Measurements from ENCODE around the gene OIT3.

OIT3 gene

GRCh38 chr10:72952642-72953158 is 59.2 kb downstream of the OIT3 start:
- Mint-ChIP-seq H3K4me3 (no peak overlapping the region), H3K9me3 (no peaks in the 10 kb centered on the region), H3K27me3 (peaks cover 19% of the 10 kb centered on the region), H3K36me3 (ENCODE audit: low read depth) (no peaks in the 10 kb centered on the region), H3K27ac (no peak overlapping the region), H3K4me1 (ENCODE audit: low read depth) (no peaks in the 10 kb centered on the region)
- DNase-seq, result no peak

DNA sequence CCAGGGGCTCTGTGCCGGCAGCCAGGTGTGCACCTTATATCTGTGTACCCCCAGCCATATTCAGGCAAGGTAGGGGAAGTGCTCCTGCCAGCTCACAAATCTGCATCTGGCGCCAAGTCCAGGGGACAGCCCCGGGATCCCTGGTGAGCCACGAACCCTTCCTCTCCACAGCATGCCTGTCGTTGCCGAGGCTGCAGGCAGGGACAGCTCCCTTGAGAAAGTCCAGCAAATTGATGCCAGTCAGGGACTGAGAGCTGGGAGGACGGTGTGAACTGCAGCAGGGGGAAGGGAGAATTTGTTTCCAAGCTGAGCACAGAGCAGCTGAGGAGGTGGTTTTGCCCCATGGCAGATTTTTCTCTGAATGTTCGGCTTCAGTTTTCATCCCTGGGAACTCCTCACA is 60.1 kb downstream of the OIT3 start:
- Mint-ChIP-seq H3K27ac (no peak overlapping the region), H3K4me1 (ENCODE audit: low read depth) (no peaks in the 10 kb centered on the region), H3K4me3 (no peak overlapping the region), H3K36me3 (ENCODE audit: low read depth) (no peaks in the 10 kb centered on the region), H3K9me3 (no peaks in the 10 kb centered on the region), H3K27me3 (peaks cover 15% of the 10 kb centered on the region)
- DNase-seq, result no peak

DNA sequence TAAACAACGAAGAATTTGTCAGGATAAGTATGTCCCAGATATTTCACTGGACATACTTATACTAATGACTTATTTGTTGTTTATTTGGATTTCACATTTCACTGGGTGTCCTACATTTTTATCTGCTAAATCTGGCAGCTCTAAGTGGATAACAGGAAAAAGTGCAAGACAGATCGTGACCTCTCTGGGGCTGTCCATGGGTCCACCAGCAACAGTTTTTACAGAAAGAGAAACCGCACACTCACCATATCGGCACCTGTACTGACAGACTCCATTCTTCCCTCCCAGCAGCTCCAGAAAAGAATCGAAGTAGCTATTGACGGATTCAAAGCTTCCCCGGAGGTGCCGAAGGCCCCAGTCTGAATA is 60.7 kb downstream of the OIT3 start:
- Mint-ChIP-seq H3K9me3 (no peaks in the 10 kb centered on the region), H3K4me3 (no peak overlapping the region), H3K4me1 (ENCODE audit: low read depth) (no peaks in the 10 kb centered on the region), H3K36me3 (ENCODE audit: low read depth) (no peaks in the 10 kb centered on the region), H3K27ac (no peak overlapping the region), H3K27me3 (peaks cover 13% of the 10 kb centered on the region)
- DNase-seq, result no peak

DNA sequence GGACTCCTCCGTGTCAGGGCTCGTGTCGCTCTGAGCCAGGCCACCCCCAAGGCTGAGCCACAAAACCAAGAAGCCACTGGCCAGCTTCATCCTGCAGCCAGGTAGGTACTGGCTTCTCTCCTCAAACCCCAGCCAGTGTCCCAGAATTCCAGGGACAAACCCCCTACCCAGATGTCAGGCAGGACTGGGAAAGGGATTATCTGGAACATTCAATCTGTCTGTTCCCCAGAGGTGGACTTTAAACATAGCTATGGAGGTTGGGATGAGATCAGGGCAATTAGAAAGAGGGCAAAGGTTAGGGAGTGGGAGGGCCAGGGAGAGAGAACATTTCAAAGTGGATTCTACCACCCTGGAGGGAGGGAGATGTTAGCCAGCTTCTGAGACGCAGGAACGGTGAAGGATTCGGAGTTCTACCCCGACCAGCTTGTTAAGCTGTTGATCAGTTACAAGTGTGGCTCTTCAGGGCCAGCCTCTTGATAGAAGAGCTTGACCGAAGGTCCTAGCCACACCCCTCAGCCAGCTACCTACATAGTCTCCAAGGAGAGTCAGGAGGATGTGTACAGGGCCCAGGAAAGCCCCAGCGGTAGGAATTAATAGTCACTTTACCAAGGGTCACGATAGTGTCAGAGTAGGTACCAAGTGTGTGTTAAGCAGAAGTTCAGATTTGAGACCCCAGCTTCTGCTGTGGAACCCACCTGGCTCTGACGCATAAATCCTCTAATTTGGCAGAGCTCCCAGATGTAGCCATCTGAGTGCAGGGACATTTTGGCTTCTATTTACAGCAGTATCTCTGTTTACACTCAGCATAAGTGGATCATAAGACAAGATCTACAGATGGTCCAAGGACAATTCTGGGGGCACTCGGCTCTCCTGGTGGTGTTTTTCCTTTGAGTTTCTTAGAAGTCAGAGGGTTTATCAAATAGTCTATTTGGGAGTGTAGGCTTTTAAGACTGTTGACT is 61.3 kb downstream of the OIT3 start, which contains the start of gene PLA2G12B:
PLA2G12B (minus strand) TSS at position 211 of the 959 bp plus-strand sequence; CDS start at position 90, 121 bp downstream.
- Mint-ChIP-seq H3K4me3 (no peak within 1 kb of the TSS), H3K9me3 (no peaks in the 10 kb centered on the region)

DNA sequence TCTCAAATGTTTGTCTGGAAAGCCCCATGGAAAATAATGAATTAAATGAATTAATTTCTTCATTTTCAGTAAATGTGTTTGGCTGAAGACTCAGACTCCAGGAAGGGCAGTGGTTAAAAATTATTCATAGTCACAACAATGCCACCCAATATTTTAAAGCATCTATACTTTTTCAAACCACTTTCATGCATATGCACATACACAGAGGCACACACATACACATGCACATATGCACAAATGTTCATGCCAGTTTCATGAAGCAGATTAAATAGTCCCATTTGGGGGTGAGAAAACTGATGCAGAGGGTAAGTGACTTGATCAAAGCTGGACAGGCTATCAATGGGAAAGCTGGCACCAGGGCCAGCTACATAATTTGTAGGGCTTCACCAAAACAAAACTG is 62.5 kb downstream of the OIT3 start:
- Mint-ChIP-seq H3K9me3 (no peaks in the 10 kb centered on the region), H3K4me3 (no peak overlapping the region), H3K27ac (no peak overlapping the region), H3K27me3 (peaks cover 17% of the 10 kb centered on the region), H3K4me1 (ENCODE audit: low read depth) (no peaks in the 10 kb centered on the region), H3K36me3 (ENCODE audit: low read depth) (no peaks in the 10 kb centered on the region)
- DNase-seq, result no peak

More for the DNA sequence above, 61.3 kb downstream of the OIT3 start, which contains the start of gene PLA2G12B:
- H3K4me1 Mint-ChIP-seq (ENCODE audit: low read depth), result no peaks in the 10 kb centered on the region
- no peak within 1 kb of the TSS for H3K27ac Mint-ChIP-seq
- H3K27me3 Mint-ChIP-seq, result peaks cover 15% of the 10 kb centered on the region
- H3K36me3 Mint-ChIP-seq (ENCODE audit: low read depth), result no peaks in the 10 kb centered on the region
- DNase-seq, result no peak

DNA sequence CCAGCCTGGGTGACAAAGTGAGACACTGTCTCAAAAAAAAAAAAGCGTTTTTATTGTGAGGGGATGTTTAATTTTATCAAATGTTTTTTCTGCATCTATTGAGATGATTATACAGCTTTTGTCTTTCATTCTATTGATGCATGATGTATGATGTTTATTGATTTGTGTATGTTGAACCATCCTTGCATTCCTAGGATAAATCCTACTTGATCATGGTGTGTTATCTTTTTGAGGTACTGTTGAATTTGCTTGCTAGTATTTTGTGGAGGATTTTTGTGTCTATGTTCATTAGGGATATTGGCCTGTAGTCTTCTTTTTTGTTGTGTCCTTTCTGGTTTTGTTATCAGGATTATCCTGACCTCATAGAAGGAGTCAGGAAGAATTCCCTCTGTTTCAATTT is 83.3 kb downstream of the OIT3 start:
- Mint-ChIP-seq H3K4me3 (no peak overlapping the region), H3K36me3 (ENCODE audit: low read depth) (peaks cover 5% of the 10 kb centered on the region), H3K27me3 (peaks cover 30% of the 10 kb centered on the region), H3K27ac (no peak overlapping the region), H3K9me3 (peaks cover 41% of the 10 kb centered on the region), H3K4me1 (ENCODE audit: low read depth) (no peaks in the 10 kb centered on the region)
- DNase-seq, result no peak

DNA sequence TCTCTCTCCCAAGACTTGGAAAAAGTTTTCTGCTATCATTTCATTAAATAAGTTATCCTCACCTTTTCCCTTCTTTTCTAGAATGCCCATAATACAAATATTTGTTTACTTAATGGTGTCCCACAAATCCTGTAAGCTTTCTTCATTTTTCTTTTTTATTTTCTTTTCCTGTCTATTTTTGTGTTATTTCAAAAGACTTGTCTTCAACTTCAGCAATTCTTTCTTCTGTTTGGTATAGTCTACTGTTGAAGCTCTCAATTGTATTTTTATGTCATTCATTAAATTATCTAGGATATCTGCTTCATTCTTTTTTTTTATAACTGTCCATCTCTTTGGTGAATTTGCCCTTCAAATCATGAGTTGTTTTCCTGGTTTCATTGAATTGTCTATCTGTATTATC is 86.2 kb downstream of the OIT3 start:
- Mint-ChIP-seq H3K27me3 (peaks cover 31% of the 10 kb centered on the region), H3K36me3 (ENCODE audit: low read depth) (peaks cover 5% of the 10 kb centered on the region), H3K27ac (no peak overlapping the region), H3K4me1 (ENCODE audit: low read depth) (no peaks in the 10 kb centered on the region), H3K9me3 (peaks cover 52% of the 10 kb centered on the region), H3K4me3 (no peak overlapping the region)
- no peak for DNase-seq

- Mint-ChIP-seq H3K4me3 (no peak overlapping the region), H3K36me3 (ENCODE audit: low read depth) (peaks cover 5% of the 10 kb centered on the region), H3K9me3 (peaks cover 51% of the 10 kb centered on the region), H3K27me3 (peaks cover 27% of the 10 kb centered on the region), H3K27ac (no peak overlapping the region), H3K4me1 (ENCODE audit: low read depth) (no peaks in the 10 kb centered on the region)
- DNase-seq, result no peak
Observed at GRCh38 chr10:72980348-72980747, 86.8 kb downstream of the OIT3 start.

GRCh38 chr10:72981028-72981881 is 87.7 kb downstream of the OIT3 start:
- H3K9me3 Mint-ChIP-seq, result peaks cover 44% of the 10 kb centered on the region
- peaks cover 5% of the 10 kb centered on the region for H3K36me3 Mint-ChIP-seq (ENCODE audit: low read depth)
- no peaks in the 10 kb centered on the region for H3K4me1 Mint-ChIP-seq (ENCODE audit: low read depth)
- peaks cover 21% of the 10 kb centered on the region for H3K27me3 Mint-ChIP-seq
- no peak overlapping the region for H3K27ac Mint-ChIP-seq
- no peak for DNase-seq
- no peak overlapping the region for H3K4me3 Mint-ChIP-seq

DNA sequence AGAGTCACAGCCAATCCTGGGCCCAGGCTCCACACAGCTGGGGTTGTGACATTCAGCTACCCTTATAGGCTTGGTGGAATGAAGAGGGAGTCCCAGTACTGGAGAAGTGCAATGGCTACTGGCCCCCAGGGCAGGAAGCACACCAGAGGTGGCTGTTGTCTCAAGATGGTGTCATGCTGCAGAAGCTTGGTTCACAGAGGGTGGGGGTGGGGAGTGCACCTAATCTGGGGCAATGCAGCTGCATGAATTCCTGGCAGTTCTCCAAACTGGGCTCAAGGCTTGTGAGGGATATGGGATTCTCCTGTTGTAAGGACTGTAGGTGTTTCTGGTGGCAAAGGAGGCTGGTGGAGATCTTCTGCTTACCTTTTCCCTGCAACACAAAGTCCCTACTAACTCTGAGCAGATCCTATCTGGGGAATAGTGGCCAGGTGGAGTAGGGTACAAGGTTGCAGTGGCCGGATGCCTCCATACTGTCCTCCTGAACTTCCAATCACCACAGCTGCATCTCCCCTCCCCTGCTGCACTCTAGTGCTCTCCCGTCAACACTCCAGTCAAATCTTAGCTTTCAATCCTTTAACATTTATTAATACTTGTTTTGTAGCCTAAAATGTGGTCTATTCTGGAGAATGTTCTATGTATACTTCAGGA is 88.5 kb downstream of the OIT3 start:
- peaks cover 16% of the 10 kb centered on the region for H3K27me3 Mint-ChIP-seq
- H3K36me3 Mint-ChIP-seq (ENCODE audit: low read depth), result peaks cover 3% of the 10 kb centered on the region
- H3K4me3 Mint-ChIP-seq, result no peak overlapping the region
- no peak overlapping the region for H3K27ac Mint-ChIP-seq
- DNase-seq, result no peak
- no peaks in the 10 kb centered on the region for H3K4me1 Mint-ChIP-seq (ENCODE audit: low read depth)
- peaks cover 40% of the 10 kb centered on the region for H3K9me3 Mint-ChIP-seq

Measured in activated T-cell treated with anti-CD3 and anti-CD28 coated beads, Interleukin-2, amount 50 U/mL, for 24 hours (primary cell).